NCI-H748 treated with DMSO at 0.1 percent for 48 hours (cell line): ENCODE results near the gene KAT2B.

Experiments
- DNase-seq: peaks from one replicate; lab custom pipeline; 2025; lab: John Stamatoyannopoulos, UW

KAT2B gene

DNA sequence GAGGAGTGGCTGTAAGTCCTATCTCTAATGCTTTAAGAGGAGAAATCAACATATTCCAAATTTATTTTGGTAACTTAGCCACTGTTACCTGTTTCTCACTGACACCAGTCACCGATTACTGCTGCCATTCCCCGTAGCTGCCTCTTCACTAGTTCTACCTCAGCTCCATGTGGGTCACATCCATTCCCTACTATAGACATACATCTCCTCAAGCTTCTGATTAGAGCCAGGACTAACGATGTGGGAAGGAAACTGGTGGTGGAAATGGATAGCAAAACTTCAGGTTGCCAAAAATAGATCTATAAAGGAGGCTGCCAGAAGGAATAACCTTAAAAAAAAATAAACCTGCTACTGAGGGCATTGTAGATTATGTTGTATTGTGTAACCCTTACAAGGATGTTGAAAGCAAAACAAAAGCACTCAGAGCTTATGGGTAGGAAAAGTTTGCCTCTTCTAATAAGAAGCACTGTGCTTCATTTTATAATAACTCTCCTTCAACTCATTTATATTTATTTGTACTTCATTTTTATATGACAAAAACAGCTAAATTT, 56.0 kb downstream of the KAT2B start:
- DNase-seq, result no peak

DNA sequence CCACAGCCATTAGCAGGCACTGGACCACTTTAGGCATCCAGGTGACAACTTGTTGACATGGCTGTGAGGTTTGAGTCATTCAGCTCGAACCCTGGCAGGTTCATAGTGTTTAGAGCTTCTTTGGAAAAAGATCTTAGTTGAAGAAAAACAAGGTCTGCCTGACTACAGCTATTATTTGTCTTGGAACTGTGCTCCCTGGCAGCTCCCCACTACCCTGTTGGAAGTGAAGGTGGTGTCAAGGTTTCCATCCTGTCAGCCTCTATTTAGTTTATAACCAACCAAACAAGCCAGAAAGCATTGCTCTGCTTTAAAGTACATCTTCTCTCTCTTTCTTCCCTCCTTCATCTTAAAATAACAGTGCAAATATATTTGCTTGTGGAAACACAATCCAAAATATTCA, 56.8 kb downstream of the KAT2B start:
- no peak for DNase-seq

DNA sequence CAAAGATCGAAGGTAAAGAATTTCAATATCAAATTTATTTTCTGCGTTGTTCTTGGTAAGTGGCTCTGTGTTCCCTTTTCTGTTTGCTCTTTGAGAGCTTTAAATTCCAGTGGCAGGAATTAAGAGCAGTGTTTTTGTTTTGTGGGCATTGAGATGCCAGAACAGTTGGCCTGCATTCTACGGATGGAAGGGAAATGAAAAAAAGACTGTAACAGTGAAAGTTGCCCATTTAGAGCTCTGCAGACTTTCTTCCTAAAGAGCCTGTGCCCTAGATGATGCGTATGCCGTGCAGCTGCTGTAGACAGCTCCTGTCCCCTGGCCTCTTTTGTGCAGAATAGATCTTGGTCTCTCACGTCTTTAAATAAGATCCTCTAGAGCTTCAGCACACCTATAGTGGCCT, 58.8 kb downstream of the KAT2B start:
- no peak for DNase-seq

DNA sequence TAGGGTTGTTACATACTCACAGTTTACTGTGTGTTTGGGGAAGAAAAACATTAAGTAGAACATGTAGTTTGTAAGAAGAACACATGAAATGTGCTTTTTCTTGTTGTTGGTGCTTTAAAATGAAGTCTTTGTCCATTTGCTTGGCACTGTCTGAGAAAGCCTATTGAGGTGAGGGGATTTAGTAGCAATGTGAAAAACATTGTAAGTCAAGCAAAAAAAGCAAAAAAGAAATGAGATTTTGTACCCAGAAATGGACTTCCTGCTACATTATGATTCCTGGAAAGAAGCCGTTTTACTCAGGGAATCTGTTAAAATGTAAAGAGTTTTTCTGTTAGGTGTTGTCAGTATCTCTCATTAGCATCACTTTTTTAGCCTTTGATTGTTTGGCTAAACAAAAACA, 59.9 kb downstream of the KAT2B start:
- DNase-seq, result no peak

DNA sequence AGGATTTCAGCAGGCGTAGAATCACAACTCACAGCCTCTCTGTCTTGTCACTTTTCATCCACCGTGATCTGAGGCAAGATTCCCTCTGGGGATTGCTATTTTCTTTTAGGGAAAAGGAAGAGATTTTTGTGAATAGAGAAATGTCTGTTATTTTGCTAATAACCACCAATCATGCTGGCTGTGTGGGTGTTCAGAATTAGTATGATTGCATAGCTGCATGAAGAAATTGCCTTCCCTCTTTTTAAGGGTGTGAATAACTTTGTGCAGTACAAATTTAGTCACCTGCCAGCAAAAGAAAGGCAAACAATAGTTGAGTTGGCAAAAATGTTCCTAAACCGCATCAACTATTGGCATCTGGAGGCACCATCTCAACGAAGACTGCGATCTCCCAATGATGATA, 60.8 kb downstream of the KAT2B start:
- no peak for DNase-seq

DNA sequence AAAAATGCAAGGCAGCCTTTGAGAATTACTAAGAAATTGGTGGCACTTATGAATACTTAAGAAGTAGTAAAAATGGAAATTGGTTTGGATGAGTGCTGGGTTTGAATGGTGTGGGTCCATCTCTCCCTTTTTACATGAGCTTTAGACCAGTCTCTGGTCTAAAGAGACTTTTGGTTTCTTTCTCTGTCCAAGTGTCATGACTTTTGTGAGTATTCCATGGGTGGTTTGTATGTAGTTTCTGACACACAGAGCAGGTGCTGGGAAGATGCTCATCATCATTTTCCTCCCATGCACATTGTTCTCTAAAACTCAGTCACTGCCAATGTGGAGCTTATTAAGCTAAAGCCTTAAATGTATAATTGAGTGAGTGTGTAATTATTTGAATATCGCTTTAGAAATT, 63.5 kb downstream of the KAT2B start:
- no peak for DNase-seq

DNA sequence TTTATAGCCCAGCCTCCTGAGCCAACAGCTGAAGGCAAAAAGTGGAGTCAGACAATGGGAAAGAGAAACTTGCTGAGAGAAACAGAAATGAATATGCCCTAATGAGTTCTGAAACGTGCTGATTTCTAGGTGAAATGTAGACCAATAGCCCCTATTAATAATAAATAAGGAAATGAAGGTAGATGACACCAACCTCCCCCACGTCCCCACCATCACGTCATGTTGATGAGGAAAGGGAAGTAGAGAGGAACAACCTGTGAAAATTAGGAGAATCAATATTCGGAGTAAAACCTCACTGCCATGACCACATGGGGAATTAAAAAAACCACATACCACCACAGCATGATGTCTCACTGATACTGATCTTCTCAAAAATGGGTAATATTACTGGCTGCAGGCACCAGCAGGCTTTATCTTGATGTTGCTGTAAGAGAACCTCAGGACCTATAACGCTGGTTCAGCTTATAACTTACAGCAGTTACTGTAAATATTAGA, 64.0 kb downstream of the KAT2B start:
- no peak for DNase-seq

DNA sequence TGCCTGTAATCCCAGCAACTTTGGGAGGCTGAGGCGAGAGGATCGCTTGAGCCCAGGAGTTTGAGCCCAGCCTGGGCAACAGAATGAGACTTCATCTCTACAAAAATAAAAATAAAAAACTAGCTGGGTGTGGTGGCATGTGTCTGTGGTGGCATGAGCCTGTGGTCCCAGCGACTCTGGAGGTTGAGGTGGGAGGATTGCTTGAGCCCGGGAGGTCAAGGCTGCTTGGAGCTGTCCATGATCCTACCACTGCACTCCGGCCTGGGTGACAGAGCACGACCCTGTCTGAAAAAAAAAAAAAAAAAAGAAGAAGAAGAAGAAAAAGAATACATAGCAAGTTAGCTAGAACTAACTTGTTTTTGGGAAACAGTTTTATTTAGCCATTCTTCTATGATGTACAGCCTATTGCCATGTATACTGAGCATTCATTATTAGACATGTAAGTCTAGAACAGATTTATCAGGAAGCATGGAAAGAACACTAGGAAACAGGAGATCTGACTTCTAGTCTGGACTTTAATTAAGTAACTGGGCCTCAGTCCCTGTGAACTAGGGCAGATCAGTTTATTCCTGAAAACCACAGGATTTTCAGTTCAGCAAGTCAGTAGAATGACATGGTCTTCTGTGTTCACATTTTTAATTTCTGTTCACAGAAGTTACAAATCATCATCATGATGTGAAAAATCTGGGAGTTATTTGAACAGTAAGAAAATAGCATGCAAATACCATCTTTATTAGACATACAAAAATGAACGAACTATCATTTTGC, 65.5 kb downstream of the KAT2B start:
- DNase-seq, result no peak

DNA sequence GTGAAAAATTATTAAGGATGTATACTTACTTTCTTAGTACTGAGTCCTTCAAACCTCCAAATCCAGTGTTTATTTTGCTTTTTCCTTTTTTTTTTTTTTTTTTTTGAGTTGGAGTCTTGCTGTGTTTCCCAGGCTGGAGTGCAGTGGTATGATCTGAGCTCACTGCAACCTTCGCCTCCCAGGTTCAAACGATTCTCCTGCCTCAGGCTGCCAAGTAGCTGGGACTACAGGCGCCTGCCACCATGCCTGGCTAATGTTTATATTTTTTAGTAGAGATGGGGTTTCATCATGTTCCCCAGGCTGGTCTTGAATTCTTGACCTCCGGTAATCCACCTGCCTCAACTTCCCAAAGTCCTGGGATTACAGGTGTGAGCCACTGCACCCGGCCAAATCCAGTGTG, 67.5 kb downstream of the KAT2B start:
- no peak for DNase-seq

DNA sequence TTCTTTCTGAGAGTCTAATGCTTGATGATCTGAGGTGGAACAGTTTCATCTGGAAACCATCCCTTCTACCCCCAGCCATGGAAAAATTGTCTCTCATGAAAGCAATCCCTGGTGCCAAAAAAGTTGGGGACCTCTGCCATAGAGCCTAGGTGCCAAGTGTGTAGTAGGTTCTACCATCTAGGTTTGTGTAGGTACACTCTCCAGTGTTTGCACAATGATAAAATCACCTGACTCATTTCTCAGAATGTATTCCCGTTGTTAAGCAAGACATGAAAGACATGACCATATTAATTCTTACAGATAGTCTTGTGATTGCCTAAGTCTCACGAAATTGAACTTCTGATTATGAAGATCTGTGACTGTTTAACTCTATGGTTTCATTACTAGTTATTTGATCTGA, 68.6 kb downstream of the KAT2B start:
- DNase-seq, result no peak

DNA sequence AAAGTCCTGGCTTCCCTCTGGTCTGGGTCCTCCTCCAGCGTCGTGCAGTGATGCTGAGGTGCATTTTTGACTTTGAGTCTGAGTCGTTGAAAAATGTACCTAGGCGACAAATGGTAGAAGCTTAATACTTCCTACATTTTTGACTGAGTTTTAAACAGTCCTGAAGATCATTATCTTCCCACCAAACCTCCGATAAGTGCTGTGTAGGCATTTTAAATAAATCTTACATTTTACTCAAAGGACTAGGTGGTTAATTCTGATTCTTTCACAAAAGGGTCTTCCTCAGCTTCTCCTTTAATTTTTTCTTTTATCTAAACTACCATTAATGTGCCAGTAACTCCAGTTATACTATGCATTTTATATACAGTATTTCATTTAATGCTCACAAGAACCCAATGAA, 70.6 kb downstream of the KAT2B start:
- no peak for DNase-seq

DNA sequence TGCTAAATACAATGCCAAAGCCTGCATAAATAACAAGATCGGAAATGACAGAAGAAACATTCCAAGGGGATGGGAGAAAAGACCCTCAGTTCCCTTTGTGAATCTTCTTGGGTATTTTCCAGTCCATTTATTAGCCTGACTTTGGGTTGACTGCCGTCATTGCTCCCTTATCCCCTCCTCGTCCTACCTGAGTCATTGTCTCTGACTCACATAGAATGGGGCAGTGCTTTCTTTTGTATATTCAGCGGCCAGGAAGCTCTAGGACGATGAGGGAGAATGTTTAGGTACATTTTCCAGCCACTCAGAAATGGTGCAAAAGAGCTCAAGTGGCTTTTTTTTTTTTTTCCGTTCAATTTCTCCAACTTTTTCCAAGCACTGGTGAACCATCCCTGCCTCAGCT, 71.6 kb downstream of the KAT2B start:
- no peak for DNase-seq

DNA sequence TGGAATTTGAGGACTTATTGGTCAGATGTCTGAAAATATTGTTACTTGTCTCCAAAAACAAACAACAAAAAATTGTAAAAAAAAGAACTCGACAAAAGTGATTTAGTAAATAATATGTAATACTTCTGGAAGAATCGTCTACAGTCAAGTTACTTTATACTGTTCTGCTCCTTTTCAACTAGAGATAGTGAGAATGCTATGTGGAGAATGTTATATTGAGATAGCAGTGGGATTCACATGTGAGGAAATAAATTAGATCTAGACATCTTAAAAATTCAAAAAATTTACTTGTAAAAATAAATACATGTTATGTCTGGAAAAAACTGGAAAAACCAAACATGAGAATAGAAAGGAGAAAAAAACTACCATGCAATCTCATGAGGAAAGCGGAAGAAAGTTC, 80.8 kb downstream of the KAT2B start:
- DNase-seq, result no peak

DNA sequence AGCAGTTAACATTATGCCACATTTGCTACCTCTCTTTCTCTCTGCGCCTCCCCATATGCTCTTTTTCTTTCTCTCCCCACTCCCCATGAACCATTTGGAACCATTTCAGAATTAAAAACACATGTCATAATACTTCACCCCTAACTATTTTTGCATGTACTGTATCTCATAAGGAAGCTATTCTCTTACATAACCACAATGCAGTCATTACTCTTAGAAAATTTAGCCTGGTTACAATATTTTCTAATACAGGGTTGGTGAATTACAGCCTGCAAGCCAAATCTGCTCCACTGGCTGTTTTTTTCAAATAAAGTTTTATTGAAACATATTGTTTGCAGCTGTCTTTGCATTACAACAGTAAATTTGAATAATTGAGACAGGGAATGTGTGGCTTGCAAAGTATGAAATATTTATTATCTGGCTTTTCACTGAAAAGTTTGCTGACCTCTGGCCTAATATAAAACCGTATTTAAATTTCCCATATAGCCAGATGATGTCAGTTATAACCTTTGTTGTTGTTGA, 82.9 kb downstream of the KAT2B start:
- no peak for DNase-seq

DNA sequence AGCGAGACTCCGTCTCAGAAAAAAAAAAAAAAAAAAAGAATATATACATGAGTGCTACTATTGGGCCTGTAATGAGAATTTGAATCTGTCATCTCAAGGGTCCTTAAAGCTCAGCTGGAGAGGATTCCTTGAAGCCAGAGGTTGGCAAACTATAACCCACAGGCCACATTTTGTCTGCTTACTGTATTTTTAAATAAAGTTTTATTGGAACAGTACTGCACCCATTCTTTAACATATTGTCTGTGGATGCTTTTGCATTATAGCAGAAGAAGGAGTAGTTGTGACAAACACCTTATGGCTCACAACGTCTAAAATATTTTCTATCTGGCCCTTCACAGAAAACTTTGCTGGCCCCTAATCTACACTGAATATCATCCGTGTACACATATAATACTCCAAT, 85.0 kb downstream of the KAT2B start:
- no peak for DNase-seq

DNA sequence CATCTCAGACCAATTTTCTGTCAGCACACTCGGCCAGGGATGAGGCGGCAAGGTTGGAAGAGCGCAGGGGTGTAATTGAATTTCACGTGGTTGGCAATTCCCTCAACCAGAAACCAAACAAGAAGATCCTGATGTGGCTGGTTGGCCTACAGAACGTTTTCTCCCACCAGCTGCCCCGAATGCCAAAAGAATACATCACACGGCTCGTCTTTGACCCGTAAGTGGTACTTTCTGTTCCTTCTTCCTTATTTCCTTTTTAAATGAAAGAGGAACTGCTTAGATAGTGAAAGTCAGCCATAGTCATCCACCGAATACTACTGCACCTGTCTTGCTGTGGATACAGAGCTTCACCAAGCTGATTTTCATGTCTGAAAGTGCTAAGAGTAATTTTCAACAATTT, 85.7 kb downstream of the KAT2B start:
- no peak for DNase-seq

DNA sequence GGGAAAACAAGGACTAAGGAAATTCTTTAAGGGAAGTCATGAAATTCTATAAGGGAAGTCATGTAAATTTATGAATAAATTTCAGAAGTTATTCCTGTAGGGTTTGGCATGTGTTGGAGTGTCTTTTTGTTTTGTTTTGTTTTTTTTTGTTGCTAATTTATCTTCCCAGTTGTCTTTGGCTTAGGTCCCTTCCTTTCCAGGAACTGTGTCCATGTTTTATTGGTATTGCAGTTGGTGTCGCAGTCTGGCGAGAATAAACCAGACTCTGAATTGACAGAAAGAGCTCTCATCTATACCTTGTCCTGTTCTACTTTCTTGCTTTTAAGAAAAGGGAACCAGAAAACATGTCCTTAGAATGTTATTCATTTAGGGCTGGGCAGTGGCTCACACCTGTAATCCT, 88.1 kb downstream of the KAT2B start:
- no peak for DNase-seq

DNA sequence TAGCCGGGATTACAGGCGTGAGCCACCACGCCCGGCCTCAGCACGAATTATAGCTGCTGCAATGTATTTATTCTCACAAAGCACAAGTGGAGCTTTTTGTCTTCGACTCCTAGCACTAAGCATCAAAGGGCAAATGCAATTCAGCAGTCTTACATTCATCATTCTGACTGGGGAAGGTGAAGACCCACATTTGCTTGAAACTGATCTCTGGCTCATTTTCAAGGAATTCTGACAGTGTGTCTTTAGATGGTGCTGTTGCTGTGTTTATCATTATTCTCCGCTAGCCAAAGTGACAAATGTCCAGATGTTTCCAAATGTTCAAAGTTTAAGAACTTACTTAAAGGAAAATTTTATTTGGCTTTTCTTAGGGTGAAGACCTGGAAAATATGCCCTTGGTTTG, 89.9 kb downstream of the KAT2B start:
- DNase-seq, result no peak

DNA sequence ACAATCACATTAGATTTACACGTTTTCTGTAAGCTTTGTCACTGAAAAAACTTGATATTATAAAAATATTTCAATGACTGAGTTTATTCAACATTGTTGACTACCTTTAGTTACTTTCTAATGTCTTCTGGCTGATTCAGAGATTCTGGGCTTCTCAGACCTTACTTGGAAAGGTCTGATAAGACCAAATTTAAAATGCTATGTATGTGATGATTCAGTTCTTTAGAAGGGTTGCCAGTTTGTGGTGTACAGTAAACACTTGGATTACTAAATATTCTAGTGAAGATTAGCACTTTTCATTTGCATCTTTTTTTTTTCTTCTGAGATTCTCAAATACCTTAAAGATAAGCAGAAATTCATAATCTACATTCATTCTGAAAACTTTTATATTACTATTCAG, 96.0 kb downstream of the KAT2B start:
- DNase-seq, result no peak

DNA sequence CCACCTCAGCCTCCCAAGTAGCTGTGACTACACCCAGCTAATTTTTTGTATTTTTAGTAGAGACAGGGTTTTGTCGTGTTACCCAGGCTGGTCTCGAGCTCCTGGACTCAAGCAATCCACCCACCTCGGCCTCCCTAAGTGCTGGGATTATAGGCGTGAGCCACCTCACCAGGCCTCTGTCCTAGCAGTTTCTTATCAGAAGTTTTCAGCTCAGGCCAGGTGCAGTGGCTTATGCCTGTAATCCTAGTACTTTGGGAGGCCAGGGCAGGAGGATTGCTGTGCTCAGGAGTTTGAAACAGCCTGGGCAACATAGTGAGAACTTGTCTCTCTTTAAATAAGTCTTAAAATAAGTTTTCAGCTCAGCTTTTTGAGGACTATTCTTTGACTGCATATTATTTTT, 97.4 kb downstream of the KAT2B start:
- no peak for DNase-seq

DNA sequence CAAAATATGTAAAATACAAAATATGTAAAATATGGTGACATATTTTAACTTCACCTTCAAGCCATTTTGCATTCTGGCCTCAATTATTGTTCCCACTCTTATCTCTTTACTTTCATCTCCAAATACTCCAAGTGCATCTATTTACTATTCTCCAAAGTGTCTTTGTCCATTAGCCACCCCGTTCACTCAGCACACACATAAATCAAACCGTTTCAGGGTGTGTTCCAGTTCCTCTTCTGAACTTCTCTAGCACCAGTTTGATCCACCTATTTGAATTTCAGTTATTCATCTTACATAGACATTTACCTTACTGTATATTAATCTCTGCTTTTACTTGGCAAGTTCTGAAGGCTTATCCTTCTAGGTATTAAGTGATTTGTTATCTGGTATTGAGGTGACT, 100.6 kb downstream of the KAT2B start:
- DNase-seq, result no peak

DNA sequence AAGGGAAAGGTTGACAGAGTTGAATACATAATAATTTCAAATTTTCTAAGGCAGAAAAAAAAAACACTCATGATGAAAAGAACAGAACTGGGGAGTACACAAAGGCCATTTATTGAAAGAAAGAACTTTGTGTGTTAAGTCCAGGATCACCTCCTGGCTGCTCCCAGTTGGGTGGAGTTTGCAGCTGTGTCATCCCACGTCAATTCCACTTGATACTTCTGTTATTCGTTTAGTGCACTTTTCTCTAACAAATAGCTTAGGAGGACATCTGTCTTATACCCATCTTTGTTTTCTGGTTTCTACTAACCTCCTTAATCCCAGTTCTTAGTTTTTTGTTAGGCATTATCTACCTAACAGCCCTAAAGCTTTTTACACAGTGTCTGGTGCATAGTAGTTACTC, 101.1 kb downstream of the KAT2B start:
- DNase-seq, result no peak

DNA sequence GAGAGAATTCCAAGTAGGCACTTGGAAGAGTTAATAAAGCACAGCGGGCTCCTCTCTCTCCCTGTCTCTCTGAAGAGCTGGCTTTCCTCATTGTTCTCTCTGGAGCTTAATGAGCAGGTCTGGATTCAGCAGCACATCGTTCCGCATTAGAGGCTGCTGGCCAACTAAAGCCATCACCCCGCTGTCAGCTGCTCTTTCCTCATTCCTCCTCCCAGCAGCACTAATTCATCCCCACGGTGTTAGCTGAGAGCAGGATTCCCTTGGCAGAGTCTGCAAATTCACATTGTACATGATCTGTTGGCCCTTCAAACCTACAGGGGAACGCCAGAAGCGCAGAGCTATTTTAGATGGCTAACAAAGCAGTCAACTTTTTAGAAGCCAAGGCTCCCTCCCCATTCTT, 101.6 kb downstream of the KAT2B start:
- DNase-seq, result no peak

DNA sequence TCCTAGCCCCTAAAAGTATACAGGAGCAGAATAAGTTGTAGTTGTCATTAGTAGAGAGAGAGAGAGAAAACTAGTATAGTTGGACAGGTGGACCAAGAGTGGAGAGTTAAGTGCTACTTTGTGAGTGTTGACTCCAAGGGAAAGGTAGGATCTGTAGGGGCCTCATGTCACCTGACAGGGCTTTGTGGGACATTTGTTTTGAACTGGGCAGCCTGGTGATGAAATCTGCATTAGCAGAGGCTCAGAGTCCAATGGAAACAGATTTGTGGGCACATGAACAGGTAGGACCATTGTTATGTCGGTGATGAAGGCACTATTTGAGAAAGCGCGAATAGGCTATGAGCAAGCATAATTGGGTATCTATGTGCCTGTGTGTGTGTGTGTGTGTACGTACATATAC, 102.3 kb downstream of the KAT2B start:
- no peak for DNase-seq
